Measurements from ENCODE around the gene ARHGDIG.
"Not testable (repeated sequence)": the region's sequence is repeated elsewhere in the genome, so short reads cannot be mapped to it uniquely, and the experiment has no call there.

ARHGDIG gene

GRCh38 chr16:255183-255582 lies 25.2 kb upstream of the ARHGDIG start:
- Histone ChIP-seq H3K4me2 (ENCODE audit: insufficient read depth, low read length) (no peak overlapping the region), H2AFZ (ENCODE audit: low read depth, low read length) (no peak overlapping the region), H3K27ac (ENCODE audit: low read length) (no peak overlapping the region), H3K27me3 (ENCODE audit: insufficient read depth, low read length, poor library complexity) (no peaks in the 10 kb centered on the region), H3K9ac (ENCODE audit: low read depth, low read length) (no peak overlapping the region), H3K36me3 (ENCODE audit: insufficient read depth, low read length) (peaks cover 30% of the 10 kb centered on the region), H3K9me3 (ENCODE audit: insufficient read depth, low read length, severe bottlenecking) (no peaks in the 10 kb centered on the region), H3K79me2 (ENCODE audit: insufficient read depth, low read length) (no peaks in the 10 kb centered on the region), H3K4me3 (ENCODE audit: low read depth in 1 of 2, low read length in 2 of 2) (no peak overlapping the region), H4K20me1 (ENCODE audit: insufficient read depth, low read length) (no peaks in the 10 kb centered on the region), H3K4me1 (ENCODE audit: insufficient read depth, low read length) (no peaks in the 10 kb centered on the region)
- DNase-seq (no peak), ATAC-seq (ENCODE audit: insufficient read depth, low read depth) (no peak)
- TF ChIP-seq EZH2 (IDR thresholded peaks at IDR 0.05; ENCODE audit: borderline replicate concordance, low read depth, low read length, severe bottlenecking) = no peak
- TF ChIP-seq, protein P1, sequence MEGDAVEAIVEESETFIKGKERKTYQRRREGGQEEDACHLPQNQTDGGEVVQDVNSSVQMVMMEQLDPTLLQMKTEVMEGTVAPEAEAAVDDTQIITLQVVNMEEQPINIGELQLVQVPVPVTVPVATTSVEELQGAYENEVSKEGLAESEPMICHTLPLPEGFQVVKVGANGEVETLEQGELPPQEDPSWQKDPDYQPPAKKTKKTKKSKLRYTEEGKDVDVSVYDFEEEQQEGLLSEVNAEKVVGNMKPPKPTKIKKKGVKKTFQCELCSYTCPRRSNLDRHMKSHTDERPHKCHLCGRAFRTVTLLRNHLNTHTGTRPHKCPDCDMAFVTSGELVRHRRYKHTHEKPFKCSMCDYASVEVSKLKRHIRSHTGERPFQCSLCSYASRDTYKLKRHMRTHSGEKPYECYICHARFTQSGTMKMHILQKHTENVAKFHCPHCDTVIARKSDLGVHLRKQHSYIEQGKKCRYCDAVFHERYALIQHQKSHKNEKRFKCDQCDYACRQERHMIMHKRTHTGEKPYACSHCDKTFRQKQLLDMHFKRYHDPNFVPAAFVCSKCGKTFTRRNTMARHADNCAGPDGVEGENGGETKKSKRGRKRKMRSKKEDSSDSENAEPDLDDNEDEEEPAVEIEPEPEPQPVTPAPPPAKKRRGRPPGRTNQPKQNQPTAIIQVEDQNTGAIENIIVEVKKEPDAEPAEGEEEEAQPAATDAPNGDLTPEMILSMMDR (IDR thresholded peaks at IDR 0.05; ENCODE audit: borderline replicate concordance, extremely low read depth, low read length, poor library complexity, severe bottlenecking) = no peak

DNA sequence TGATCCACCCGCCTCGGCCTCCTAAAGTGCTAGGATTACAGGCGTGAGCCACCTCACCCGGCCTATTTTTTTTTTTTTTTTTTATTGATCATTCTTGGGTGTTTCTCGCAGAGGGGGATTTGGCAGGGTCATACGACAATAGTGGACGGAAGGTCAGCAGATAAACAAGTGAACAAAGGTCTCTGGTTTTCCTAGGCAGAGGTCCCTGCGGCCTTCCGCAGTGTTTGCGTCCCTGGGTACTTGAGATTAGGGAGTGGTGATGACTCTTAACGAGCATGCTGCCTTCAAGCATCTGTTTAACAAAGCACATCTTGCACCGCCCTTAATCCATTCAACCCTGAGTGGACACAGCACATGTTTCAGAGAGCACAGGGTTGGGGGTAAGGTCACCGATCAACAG lies 22.3 kb upstream of the ARHGDIG start:
- not testable (repeated sequence) for ATAC-seq (ENCODE audit: insufficient read depth, low read depth); H2AFZ ChIP-seq (ENCODE audit: low read depth, low read length); H3K4me2 ChIP-seq (ENCODE audit: insufficient read depth, low read length); DNase-seq; H3K4me1 ChIP-seq (ENCODE audit: insufficient read depth, low read length); H3K27ac ChIP-seq (ENCODE audit: low read length); H3K27me3 ChIP-seq (ENCODE audit: insufficient read depth, low read length, poor library complexity); H3K79me2 ChIP-seq (ENCODE audit: insufficient read depth, low read length); H3K9me3 ChIP-seq (ENCODE audit: insufficient read depth, low read length, severe bottlenecking); H3K9ac ChIP-seq (ENCODE audit: low read depth, low read length); H3K4me3 ChIP-seq (ENCODE audit: low read depth in 1 of 2, low read length in 2 of 2); H4K20me1 ChIP-seq (ENCODE audit: insufficient read depth, low read length)
- peaks cover 48% of the 10 kb centered on the region for H3K36me3 ChIP-seq (ENCODE audit: insufficient read depth, low read length)

GRCh38 chr16:259226-259625 lies 21.2 kb upstream of the ARHGDIG start:
- no peaks in the 10 kb centered on the region for H3K27me3 ChIP-seq (ENCODE audit: insufficient read depth, low read length, poor library complexity)
- TF ChIP-seq, protein P1 (IDR thresholded peaks at IDR 0.05; ENCODE audit: borderline replicate concordance, extremely low read depth, low read length, poor library complexity, severe bottlenecking) = no peak
- no peak for TF ChIP-seq EZH2 (IDR thresholded peaks at IDR 0.05; ENCODE audit: borderline replicate concordance, low read depth, low read length, severe bottlenecking)
- H3K4me3 ChIP-seq (ENCODE audit: low read depth in 1 of 2, low read length in 2 of 2) = no peak overlapping the region
- no peak overlapping the region for H3K9ac ChIP-seq (ENCODE audit: low read depth, low read length)
- H2AFZ ChIP-seq (ENCODE audit: low read depth, low read length) = no peak overlapping the region
- no peak overlapping the region for H3K27ac ChIP-seq (ENCODE audit: low read length)
- peaks cover 53% of the 10 kb centered on the region for H3K36me3 ChIP-seq (ENCODE audit: insufficient read depth, low read length)
- no peaks in the 10 kb centered on the region for H3K4me1 ChIP-seq (ENCODE audit: insufficient read depth, low read length)
- H4K20me1 ChIP-seq (ENCODE audit: insufficient read depth, low read length) = no peaks in the 10 kb centered on the region
- no peaks in the 10 kb centered on the region for H3K79me2 ChIP-seq (ENCODE audit: insufficient read depth, low read length)
- no peak for ATAC-seq (ENCODE audit: insufficient read depth, low read depth)
- no peaks in the 10 kb centered on the region for H3K9me3 ChIP-seq (ENCODE audit: insufficient read depth, low read length, severe bottlenecking)
- H3K4me2 ChIP-seq (ENCODE audit: insufficient read depth, low read length) = no peak overlapping the region
- no peak for DNase-seq

DNA sequence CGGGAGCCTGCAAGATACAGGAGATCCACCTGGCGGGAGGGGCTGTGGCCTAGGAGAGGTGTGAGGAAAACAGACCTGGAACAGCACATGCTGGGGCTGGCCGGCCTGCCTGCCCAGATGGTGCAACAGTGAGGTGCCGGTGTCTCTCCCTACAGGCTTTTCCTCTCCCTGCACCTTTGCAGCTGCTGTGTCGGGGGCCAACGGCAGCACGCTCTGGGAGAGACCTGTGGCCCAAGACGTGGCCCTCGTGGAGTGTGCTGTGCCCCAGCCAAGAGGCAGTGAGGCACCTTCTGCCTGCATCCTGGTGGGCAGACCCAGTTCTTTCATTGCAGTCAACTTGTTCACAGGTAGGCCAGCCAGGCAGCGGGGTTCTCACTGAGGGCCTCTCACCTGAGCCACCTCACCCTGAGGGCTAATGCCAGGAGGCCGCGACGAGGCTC lies 20.6 kb upstream of the ARHGDIG start:
- H3K4me1 ChIP-seq (ENCODE audit: insufficient read depth, low read length) = no peaks in the 10 kb centered on the region
- no peaks in the 10 kb centered on the region for H4K20me1 ChIP-seq (ENCODE audit: insufficient read depth, low read length)
- no peak overlapping the region for H3K27ac ChIP-seq (ENCODE audit: low read length)
- H3K9ac ChIP-seq (ENCODE audit: low read depth, low read length) = no peak overlapping the region
- no peak for TF ChIP-seq EZH2 (IDR thresholded peaks at IDR 0.05; ENCODE audit: borderline replicate concordance, low read depth, low read length, severe bottlenecking)
- TF ChIP-seq, protein P1 (IDR thresholded peaks at IDR 0.05; ENCODE audit: borderline replicate concordance, extremely low read depth, low read length, poor library complexity, severe bottlenecking) = no peak
- no peak overlapping the region for H3K4me3 ChIP-seq (ENCODE audit: low read depth in 1 of 2, low read length in 2 of 2)
- H3K27me3 ChIP-seq (ENCODE audit: insufficient read depth, low read length, poor library complexity) = no peaks in the 10 kb centered on the region
- no peaks in the 10 kb centered on the region for H3K79me2 ChIP-seq (ENCODE audit: insufficient read depth, low read length)
- DNase-seq (no peak), ATAC-seq (ENCODE audit: insufficient read depth, low read depth) (no peak)
- peaks cover 58% of the 10 kb centered on the region for H3K36me3 ChIP-seq (ENCODE audit: insufficient read depth, low read length)
- H2AFZ ChIP-seq (ENCODE audit: low read depth, low read length) = no peak overlapping the region
- no peaks in the 10 kb centered on the region for H3K9me3 ChIP-seq (ENCODE audit: insufficient read depth, low read length, severe bottlenecking)
- H3K4me2 ChIP-seq (ENCODE audit: insufficient read depth, low read length) = no peak overlapping the region

Measured in DND-41 (cell line).